ENCODE data around the gene EIF2S2. TPM values are rescaled to one million over a fixed set of nuclear protein-coding genes. Genes with fewer than 3 reads are reported as not detected.

Gene EIF2S2
- total and polyA plus RNA-seq, 2 experiments from 2014 or later, result 40.9 to 75.8 TPM

DNA sequence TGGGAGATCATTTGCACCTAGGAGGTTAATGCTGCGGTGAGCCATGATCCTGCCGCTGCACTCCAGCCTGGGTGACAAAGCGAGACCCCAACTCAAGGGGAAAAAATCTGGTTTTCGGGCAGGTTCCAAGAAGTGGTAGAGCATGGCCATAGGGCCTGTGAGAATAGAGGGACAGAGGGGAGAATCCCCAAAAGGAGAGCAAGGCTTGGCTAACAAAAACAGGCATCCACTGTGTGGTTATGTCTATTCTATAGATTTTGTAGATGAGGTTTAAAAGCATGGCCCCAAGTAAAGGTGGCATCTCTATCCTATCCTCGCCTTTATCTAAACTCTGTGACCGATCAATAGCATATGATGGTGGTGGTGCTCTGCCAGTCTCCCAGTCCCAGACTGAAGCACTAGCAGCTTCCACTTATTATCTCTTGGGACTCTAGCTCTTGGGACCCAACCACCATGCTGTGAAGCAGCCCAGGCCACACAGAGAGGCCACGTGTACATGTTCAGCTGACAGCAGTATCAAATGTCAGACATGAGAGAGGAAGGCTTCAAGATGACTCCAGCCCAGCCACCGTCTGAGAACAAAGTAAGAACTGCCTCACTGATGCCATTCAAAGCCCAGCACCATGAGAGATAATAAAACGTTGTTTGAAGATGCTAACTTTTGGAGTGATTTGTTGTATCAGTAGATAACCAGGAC, 27.7 kb downstream of the EIF2S2 start:
- Histone ChIP-seq H3K27ac (no peak overlapping the region), H3K4me3 (no peak overlapping the region), H3K9me3 (ENCODE audit: low read depth) (no peaks in the 10 kb centered on the region), H3K36me3 (replicated peaks; ENCODE audit: insufficient read depth, low read depth) (no peaks in the 10 kb centered on the region), H2AFZ (no peak overlapping the region), H3K9me2 (replicated peaks; ENCODE audit: insufficient read depth) (no peaks in the 10 kb centered on the region), H4K20me1 (ENCODE audit: insufficient read depth, poor library complexity, severe bottlenecking) (peaks cover 11% of the 10 kb centered on the region), H3K27me3 (no peaks in the 10 kb centered on the region), H3K4me1 (ENCODE audit: insufficient read depth) (no peaks in the 10 kb centered on the region), H3K4me2 (no peak overlapping the region), H3K79me2 (peaks cover 5% of the 10 kb centered on the region)
- no peak for TF ChIP-seq EZH2 (IDR thresholded peaks at IDR 0.05; ENCODE audit: borderline replicate concordance)
- TF ChIP-seq EZH2phosphoT487 (IDR thresholded peaks at IDR 0.05; ENCODE audit: low read depth, severe bottlenecking, unreplicated experiment), result no peak
- TF ChIP-seq, protein P1, sequence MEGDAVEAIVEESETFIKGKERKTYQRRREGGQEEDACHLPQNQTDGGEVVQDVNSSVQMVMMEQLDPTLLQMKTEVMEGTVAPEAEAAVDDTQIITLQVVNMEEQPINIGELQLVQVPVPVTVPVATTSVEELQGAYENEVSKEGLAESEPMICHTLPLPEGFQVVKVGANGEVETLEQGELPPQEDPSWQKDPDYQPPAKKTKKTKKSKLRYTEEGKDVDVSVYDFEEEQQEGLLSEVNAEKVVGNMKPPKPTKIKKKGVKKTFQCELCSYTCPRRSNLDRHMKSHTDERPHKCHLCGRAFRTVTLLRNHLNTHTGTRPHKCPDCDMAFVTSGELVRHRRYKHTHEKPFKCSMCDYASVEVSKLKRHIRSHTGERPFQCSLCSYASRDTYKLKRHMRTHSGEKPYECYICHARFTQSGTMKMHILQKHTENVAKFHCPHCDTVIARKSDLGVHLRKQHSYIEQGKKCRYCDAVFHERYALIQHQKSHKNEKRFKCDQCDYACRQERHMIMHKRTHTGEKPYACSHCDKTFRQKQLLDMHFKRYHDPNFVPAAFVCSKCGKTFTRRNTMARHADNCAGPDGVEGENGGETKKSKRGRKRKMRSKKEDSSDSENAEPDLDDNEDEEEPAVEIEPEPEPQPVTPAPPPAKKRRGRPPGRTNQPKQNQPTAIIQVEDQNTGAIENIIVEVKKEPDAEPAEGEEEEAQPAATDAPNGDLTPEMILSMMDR (IDR thresholded peaks at IDR 0.05; ENCODE audit: poor library complexity), result no peak
- WGBS (ENCODE audit: low lambda C conversion rate, missing lambda C conversion rate), result 86% methylated on average over 9 of the region's 9 CpGs
- no peak for DNase-seq (ENCODE audit: low spot score)

DNA sequence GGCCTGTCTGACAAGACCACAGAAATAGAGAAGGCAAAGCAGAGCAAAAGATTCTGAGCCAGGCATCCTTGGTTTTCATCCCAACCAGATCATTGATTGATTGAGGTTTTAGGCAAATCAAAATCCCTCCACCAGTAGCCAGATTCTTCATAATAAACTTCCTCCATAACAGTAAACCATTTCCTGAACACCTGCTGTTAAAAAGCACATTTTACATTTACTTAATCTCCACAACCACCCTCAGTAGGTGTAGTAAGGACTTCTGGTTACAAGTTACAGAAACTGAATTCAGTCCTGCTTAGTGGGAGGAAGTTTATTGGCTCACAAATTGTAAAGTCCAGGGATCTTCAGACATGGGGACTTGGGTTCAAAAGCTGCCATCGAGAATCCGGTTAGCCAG, 28.3 kb downstream of the EIF2S2 start:
- Histone ChIP-seq H3K79me2 (peaks cover 5% of the 10 kb centered on the region), H3K27ac (no peak overlapping the region), H3K36me3 (replicated peaks; ENCODE audit: insufficient read depth, low read depth) (no peaks in the 10 kb centered on the region), H3K9me3 (ENCODE audit: low read depth) (no peaks in the 10 kb centered on the region), H3K9me2 (replicated peaks; ENCODE audit: insufficient read depth) (no peaks in the 10 kb centered on the region), H4K20me1 (ENCODE audit: insufficient read depth, poor library complexity, severe bottlenecking) (peaks cover 6% of the 10 kb centered on the region), H3K4me3 (no peak overlapping the region), H3K4me2 (no peak overlapping the region), H2AFZ (no peak overlapping the region), H3K27me3 (no peaks in the 10 kb centered on the region), H3K4me1 (ENCODE audit: insufficient read depth) (no peaks in the 10 kb centered on the region)
- 93% methylated on average over 2 of the region's 2 CpGs for WGBS (ENCODE audit: low lambda C conversion rate, missing lambda C conversion rate)
- no peak for DNase-seq (ENCODE audit: low spot score)
- no peak for TF ChIP-seq EZH2phosphoT487 (IDR thresholded peaks at IDR 0.05; ENCODE audit: low read depth, severe bottlenecking, unreplicated experiment)
- TF ChIP-seq EZH2 (IDR thresholded peaks at IDR 0.05; ENCODE audit: borderline replicate concordance), result no peak
- TF ChIP-seq, protein P1 (IDR thresholded peaks at IDR 0.05; ENCODE audit: poor library complexity), result no peak

DNA sequence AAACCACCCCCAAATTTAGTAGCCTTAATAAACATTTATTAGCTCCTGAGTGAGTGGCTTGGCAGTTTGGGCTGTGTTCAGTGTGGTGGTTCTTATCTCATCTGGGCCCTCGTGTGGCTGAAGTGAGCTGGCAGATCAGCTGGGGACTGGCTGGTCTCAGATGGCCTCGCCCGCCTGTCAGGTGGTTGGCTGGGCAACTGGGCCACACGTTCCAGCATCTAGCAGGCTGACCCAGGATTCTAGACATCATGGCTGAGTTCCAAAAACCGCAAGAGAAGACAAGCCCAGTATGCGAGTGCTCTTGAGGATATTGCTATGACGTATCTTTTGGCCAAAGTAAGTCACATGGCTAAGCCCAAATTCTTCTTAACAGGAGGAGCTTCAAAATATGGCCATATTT, 28.9 kb downstream of the EIF2S2 start:
- Histone ChIP-seq H3K27me3 (no peaks in the 10 kb centered on the region), H4K20me1 (ENCODE audit: insufficient read depth, poor library complexity, severe bottlenecking) (peaks cover 5% of the 10 kb centered on the region), H3K4me2 (no peak overlapping the region), H3K4me3 (no peak overlapping the region), H3K9me3 (ENCODE audit: low read depth) (no peaks in the 10 kb centered on the region), H3K27ac (no peak overlapping the region), H2AFZ (no peak overlapping the region), H3K4me1 (ENCODE audit: insufficient read depth) (no peaks in the 10 kb centered on the region), H3K9me2 (replicated peaks; ENCODE audit: insufficient read depth) (no peaks in the 10 kb centered on the region), H3K36me3 (replicated peaks; ENCODE audit: insufficient read depth, low read depth) (no peaks in the 10 kb centered on the region), H3K79me2 (peaks cover 5% of the 10 kb centered on the region)
- DNase-seq (ENCODE audit: low spot score), result peak; percentile 25
- TF ChIP-seq, protein P1 (IDR thresholded peaks at IDR 0.05; ENCODE audit: poor library complexity), result no peak
- no peak for TF ChIP-seq EZH2phosphoT487 (IDR thresholded peaks at IDR 0.05; ENCODE audit: low read depth, severe bottlenecking, unreplicated experiment)
- no peak for TF ChIP-seq EZH2 (IDR thresholded peaks at IDR 0.05; ENCODE audit: borderline replicate concordance)
- 77% methylated on average over 7 of the region's 7 CpGs for WGBS (ENCODE audit: low lambda C conversion rate, missing lambda C conversion rate)
